ENCODE measurements around the gene NUP210L.
A peak's percentile ranks its signal among the peaks of the same experiment; 100 is the strongest.
"Not testable (repeated sequence)": the region's sequence is repeated elsewhere in the genome, so short reads cannot be mapped to it uniquely, and the experiment has no call there.

The NUP210L gene

DNA sequence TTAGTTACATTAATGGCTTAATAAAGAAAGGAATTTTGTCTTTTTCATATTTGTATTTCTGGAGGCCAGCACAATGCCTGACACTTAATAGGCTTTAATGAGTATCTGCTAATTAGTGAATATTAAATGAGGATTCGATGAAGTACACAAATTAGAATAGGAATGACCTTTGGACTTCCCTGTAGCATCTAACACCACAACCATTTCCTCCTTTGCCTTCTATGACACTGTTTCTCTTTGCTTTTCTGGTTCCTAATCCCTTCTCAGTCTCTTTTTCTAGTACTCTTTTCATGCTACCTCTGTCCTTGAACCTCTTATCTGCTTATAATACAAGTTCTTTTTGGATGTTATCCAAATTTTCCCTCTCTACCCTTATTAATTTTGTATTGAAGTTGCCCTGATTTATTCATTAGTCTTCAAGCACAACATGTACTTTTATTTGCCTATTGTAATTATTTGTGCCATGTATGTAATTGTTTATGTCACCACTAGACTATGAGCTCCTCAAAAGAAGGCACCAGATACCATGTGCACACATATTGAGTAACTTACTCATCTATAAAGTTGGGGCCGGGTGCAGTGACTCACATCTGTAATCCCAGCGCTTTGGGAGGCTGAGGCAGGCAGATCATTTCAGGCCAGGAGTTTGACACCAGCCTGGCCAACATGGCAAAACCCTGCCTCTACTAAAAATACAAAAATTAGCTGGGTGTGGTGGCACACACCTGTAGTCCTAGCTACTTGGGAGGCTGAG, 140.5 kb downstream of the NUP210L start:
- Mint-ChIP-seq H3K9me3 (no peaks in the 10 kb centered on the region), H3K27me3 (no peaks in the 10 kb centered on the region), H3K4me3 (no peak overlapping the region), H3K27ac (no peak overlapping the region), H3K36me3 (ENCODE audit: low read depth) (no peaks in the 10 kb centered on the region), H3K4me1 (peaks cover 3% of the 10 kb centered on the region)
- no peak for DNase-seq
- ATAC-seq: peak; percentile 52

DNA sequence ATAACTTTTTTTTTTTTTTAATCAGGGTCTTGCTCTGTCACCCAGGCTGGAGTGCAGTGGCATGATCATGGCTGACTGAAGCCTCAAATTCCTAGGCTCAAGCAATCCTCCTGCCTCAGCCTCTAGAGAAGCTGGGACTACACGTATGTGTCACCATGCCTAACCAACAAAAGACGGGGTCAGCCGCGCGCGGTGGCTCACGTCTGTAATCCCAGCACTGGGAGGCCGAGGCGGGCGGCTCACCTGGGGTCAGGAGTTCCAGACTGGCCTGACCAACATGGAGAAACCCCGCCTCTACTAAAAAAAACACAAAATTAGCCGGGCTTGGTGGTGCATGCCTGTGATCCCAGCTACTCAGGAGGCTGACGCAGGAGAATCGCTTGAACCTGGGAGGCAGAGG, 142.3 kb downstream of the NUP210L start:
- not testable (repeated sequence) for H3K36me3 Mint-ChIP-seq (ENCODE audit: low read depth); H3K9me3 Mint-ChIP-seq; H3K4me3 Mint-ChIP-seq; ATAC-seq; H3K27ac Mint-ChIP-seq; H3K4me1 Mint-ChIP-seq; H3K27me3 Mint-ChIP-seq; DNase-seq

DNA sequence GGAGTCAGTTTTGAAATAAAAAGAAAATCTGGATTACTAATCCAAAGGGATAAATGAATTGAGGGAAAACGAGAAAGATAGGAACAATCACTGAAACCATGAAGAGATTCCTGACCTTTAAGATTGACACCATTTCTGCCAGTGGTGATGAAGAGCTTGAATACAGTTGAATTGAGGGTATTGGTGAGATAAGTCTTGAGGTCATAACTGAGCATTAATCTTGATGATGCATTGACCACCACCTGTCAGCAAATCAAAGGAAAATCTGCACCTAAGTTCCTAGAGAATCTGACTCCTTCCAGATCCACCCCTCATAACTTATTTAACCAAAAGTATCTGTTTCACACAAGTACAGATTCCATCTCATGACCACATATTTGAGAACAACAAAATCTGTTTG, 142.7 kb downstream of the NUP210L start:
- H3K36me3 Mint-ChIP-seq (ENCODE audit: low read depth): no peaks in the 10 kb centered on the region
- ATAC-seq (no peak), DNase-seq (no peak)
- H3K4me1 Mint-ChIP-seq: peaks cover 3% of the 10 kb centered on the region
- H3K4me3 Mint-ChIP-seq: no peak overlapping the region
- no peaks in the 10 kb centered on the region for H3K9me3 Mint-ChIP-seq
- no peak overlapping the region for H3K27ac Mint-ChIP-seq
- no peaks in the 10 kb centered on the region for H3K27me3 Mint-ChIP-seq

DNA sequence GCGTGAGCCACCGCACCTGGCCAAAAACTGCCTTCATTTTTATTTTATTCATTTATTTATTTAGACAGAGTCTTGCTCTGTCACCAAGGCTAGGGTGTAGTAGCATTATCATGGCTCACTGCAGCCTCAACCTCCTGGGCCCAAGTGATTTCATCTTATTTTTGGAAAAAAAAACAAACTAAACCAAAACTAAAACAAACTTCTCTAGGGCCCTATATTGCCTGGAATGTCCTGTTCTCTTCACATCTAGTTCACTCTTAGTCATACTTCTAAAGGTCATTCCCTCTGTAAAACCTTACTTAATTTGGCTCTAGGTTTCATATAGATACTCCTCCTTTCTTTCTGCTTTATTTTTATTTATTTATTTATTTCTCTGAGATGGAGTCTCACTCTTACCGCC, 148.7 kb downstream of the NUP210L start:
- ATAC-seq (peak; percentile 36), DNase-seq (no peak)
- Mint-ChIP-seq H3K4me1 (no peaks in the 10 kb centered on the region), H3K27me3 (no peaks in the 10 kb centered on the region), H3K27ac (no peak overlapping the region), H3K4me3 (no peak overlapping the region), H3K36me3 (ENCODE audit: low read depth) (no peaks in the 10 kb centered on the region), H3K9me3 (no peaks in the 10 kb centered on the region)

DNA sequence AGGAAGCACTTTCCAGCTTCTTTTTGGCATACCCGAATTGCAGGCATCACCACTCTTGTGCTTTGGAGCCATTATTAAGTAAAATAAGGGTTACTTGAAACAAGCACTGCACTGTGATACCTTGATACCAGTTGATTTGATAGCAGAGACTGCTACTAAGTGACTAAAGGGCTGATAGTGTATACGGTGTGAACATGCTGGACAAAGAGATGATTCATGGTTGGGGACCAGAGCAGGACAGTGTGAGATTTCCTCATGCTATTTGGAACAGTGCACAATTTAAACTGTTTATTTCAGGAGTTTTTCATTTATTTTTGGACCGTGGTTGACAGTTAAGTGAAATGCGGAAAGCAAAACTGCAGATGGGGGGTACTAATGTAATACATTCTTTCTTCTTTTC, 154.5 kb downstream of the NUP210L start:
- H3K36me3 Mint-ChIP-seq (ENCODE audit: low read depth): peaks cover 4% of the 10 kb centered on the region
- H3K4me1 Mint-ChIP-seq: no peaks in the 10 kb centered on the region

DNA sequence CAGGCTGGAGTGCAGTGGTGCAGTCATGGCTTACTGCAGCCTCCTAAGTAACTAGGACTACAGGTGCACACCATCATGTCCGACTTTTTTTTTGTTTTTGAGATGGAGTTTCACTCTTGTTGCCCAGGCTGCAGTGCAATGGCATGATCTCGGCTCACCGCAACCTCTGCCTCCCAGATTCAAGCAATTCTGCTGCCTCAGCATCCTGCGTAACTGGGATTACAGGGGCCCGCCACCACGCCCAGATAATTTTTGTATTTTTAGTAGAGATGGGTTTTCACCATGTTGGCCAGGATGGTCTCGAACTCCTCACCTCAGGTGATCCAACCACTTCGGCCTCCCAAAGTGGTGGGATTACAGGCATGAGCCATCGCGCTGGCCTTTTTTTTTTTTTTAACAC, 158.0 kb downstream of the NUP210L start:
- H3K36me3 Mint-ChIP-seq (ENCODE audit: low read depth): peaks cover 32% of the 10 kb centered on the region
- H3K4me3 Mint-ChIP-seq, H3K9me3 Mint-ChIP-seq, DNase-seq, H3K27ac Mint-ChIP-seq, ATAC-seq, H3K27me3 Mint-ChIP-seq: not testable (repeated sequence)
- H3K4me1 Mint-ChIP-seq: peaks cover 19% of the 10 kb centered on the region

More for the DNA sequence above, 154.5 kb downstream of the NUP210L start:
- H3K4me3 Mint-ChIP-seq: no peak overlapping the region
- H3K27ac Mint-ChIP-seq: no peak overlapping the region
- H3K27me3 Mint-ChIP-seq: no peaks in the 10 kb centered on the region
- DNase-seq: no peak
- no peak for ATAC-seq
- no peaks in the 10 kb centered on the region for H3K9me3 Mint-ChIP-seq

DNA sequence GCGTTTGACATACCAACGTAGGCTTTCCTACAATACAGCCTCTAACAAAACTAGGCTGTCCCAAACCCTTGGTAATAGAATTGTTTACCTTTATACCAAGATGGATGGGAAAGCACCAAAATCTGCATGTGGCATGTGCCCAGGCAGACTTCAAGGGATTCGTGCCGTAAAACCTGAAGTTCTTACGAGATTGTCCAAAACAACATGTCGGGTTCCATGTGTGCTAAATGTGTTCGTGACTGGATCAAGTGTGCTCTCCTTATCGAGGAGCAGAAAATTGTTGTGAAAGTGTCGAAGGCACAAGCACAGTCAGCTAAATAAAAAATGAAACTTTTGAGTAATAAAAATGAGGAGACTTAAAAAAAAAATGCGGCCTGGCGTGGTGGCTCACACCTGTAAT, 159.2 kb downstream of the NUP210L start:
- Mint-ChIP-seq H3K4me3 (no peak overlapping the region), H3K27ac (peak overlapping the region; percentile 20), H3K4me1 (peaks cover 27% of the 10 kb centered on the region), H3K27me3 (no peaks in the 10 kb centered on the region), H3K36me3 (ENCODE audit: low read depth) (peaks cover 45% of the 10 kb centered on the region), H3K9me3 (no peaks in the 10 kb centered on the region)
- DNase-seq: no peak
- no peak for ATAC-seq

DNA sequence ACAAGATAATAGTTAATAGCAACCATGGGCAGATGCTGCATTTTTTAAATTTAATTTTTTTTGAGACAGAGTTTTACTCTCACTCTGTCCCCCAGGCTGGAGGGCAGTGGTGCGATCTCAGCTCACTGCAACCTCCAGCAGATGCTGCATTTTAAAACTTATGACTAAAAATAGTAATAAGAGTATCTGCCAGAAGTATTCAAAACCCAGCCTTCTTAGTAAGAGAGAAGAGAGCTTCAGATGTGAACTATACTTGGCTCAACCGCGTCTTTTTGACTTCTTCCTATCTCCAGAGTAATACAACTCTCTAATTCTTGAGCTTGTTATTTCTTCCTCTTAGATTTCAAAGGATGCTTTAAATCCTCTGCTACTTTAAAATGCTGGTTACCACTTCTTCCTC, 159.7 kb downstream of the NUP210L start:
- Mint-ChIP-seq H3K9me3 (no peaks in the 10 kb centered on the region), H3K4me1 (peaks cover 31% of the 10 kb centered on the region), H3K27ac (peak overlapping the region; percentile 20), H3K27me3 (no peaks in the 10 kb centered on the region), H3K4me3 (no peak overlapping the region), H3K36me3 (ENCODE audit: low read depth) (peaks cover 47% of the 10 kb centered on the region)
- DNase-seq (no peak), ATAC-seq (no peak)

DNA sequence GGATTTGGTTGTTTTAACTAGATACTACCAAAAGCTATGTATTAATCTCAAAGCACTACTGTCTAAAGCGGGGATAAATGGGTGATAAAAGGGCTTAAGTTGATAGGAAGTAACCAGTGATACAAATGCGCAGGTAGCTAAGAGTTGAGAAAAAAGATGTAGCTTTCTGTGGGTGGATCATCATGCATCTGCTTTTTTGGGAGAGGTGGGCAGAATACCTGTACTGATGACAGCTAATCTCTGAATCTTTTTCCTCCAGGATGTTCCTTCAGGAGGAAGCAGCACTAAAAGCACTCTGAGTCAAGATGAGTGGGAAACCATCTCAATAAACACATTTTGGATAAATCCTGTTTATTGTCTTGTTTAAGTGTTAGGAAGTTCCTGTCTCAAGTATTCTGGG, 163.1 kb downstream of the NUP210L start:
- ATAC-seq (no peak), DNase-seq (no peak)
- no peaks in the 10 kb centered on the region for H3K27me3 Mint-ChIP-seq
- no peaks in the 10 kb centered on the region for H3K9me3 Mint-ChIP-seq
- peaks cover 47% of the 10 kb centered on the region for H3K36me3 Mint-ChIP-seq (ENCODE audit: low read depth)
- peaks cover 44% of the 10 kb centered on the region for H3K4me1 Mint-ChIP-seq
- peak overlapping the region; percentile 97 for H3K4me3 Mint-ChIP-seq
- peak overlapping the region; percentile 98 for H3K27ac Mint-ChIP-seq

DNA sequence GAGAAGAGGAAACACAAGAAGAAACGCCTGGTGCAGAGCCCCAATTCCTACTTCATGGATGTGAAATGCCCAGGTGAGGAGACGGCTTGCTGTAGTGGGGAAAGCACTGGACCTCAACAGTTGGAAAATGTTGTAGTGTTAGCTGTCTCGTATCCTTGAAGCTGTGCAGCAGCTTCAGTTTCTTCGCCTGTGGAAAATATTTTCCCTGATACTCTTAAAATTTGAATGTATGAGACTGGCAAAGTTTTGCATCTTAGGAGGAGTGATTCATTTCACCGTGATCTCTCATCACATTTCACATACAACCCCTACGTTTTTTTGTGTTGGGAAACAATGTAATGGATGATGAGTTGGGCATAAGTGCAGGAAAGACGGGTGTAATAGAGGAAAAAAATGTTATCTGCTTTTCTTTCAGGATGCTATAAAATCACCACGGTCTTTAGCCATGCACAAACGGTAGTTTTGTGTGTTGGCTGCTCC, 163.7 kb downstream of the NUP210L start:
- no peaks in the 10 kb centered on the region for H3K9me3 Mint-ChIP-seq
- no peaks in the 10 kb centered on the region for H3K27me3 Mint-ChIP-seq
- DNase-seq (no peak), ATAC-seq (no peak)
- H3K4me3 Mint-ChIP-seq: peak overlapping the region; percentile 97
- H3K36me3 Mint-ChIP-seq (ENCODE audit: low read depth): peaks cover 47% of the 10 kb centered on the region
- peak overlapping the region; percentile 98 for H3K27ac Mint-ChIP-seq
- peaks cover 49% of the 10 kb centered on the region for H3K4me1 Mint-ChIP-seq

DNA sequence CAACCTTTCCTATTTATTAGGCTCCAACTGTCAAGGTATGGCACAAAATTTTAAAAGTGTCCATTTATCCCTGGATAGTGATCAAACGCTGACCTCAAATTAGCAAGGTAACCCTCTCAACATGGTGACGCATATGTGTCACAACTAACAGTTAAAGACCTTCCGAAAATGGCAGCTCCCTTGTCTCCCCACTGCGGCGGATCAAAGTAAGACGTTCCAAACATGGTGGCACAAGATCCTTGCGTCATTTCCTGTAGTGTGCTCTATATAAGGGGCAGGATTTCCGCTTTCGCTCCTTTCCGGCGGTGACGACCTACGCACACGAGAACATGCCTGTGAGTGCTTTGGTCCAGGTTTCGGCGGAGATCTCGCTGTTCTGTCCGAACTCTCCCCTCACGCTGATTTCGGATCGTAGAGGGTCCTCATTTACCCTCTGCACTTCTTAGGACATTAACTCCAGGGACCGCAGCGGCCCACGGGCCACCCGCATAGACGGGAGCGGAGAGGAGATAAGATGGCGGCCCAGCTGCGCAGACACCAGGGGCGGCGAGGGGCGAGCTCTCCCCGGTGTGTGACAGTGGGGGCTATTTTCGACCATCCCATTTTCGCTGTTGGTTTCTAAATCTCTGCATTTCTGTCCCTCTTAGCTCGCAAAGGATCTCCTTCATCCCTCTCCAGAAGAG, 164.3 kb downstream of the NUP210L start, which contains the start of gene RPS27:
TSS of gene RPS27 (plus strand) at position 295 of the 683 bp plus-strand sequence. CDS start at position 330, 35 bp downstream.
- Mint-ChIP-seq H3K27me3 (no peaks in the 10 kb centered on the region), H3K4me1 (peaks cover 53% of the 10 kb centered on the region), H3K36me3 (ENCODE audit: low read depth) (peaks cover 45% of the 10 kb centered on the region), H3K9me3 (no peaks in the 10 kb centered on the region), H3K27ac (peak within 1 kb of the TSS; percentile 98), H3K4me3 (peak within 1 kb of the TSS; percentile 97)
- DNase-seq (peak; percentile 80), ATAC-seq (peak; percentile 80)

DNA sequence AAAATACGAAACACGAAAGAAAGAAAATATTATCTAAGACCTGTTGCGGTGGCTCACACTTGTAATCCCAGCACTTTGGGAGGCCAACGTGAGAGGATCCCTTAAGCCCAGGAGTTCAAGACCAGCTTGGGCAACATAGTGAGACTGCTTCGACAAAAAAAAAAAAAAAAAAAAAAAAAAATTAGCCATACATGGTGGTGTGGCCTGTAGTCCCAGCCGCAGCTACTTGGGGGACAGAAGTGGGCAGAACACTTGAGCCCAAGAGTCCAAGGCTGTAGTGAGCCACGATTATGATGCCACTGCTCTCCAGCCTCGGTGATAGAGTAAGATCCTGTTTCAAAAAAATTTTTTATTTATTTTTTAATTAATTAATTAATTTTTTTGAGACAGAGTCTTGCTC, 167.3 kb downstream of the NUP210L start:
- no peaks in the 10 kb centered on the region for H3K27me3 Mint-ChIP-seq
- DNase-seq: no peak
- H3K4me1 Mint-ChIP-seq: peaks cover 56% of the 10 kb centered on the region
- H3K36me3 Mint-ChIP-seq (ENCODE audit: low read depth): peaks cover 26% of the 10 kb centered on the region
- no peaks in the 10 kb centered on the region for H3K9me3 Mint-ChIP-seq
- no peak for ATAC-seq
- peak overlapping the region; percentile 90 for H3K27ac Mint-ChIP-seq
- H3K4me3 Mint-ChIP-seq: no peak overlapping the region

DNA sequence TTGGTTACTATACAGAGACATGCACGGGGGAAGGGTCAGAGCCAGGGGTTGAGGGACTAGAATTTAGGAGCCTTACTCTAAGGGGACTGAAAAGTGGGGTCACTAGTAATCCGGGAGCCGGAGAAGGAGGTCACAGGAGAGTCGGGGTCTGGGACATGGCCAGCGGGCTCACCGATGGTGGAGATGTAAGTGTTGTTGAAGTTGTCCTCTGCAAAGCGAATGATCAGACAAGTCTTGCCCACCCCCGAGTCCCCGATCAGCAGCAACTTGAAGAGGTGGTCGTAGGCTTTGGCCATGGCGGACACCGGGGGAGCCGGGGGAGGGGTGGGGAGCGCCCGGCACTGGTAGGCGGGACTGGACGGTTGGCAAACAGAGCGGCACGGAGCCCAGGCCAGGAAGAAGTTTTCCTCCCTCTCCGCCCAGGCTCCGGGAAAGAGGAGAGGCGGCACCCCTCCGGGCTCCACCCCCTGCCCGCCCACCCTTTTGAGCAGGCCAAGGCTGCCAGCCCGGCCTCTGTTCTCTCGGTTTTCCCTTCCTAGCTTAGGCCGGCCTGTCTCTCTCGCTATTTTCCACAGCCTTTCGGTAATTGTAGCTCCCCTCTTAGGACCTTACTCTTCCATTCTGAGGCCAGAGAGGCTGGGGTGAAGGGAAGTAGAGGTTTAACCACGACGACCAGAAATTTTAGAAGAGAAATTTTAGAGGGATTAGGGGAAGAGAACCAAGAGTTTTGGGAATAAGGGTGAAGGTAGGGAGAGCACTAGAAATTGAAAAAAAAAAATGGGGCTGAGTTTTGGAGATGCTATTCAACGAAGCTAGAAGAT, 168.7 kb downstream of the NUP210L start, which contains the start of gene RAB13:
TSS of gene RAB13 (minus strand) at position 399 of the 821 bp plus-strand sequence. CDS start at position 296, 103 bp downstream.
- DNase-seq (no peak), ATAC-seq (peak; percentile 38)
- peaks cover 41% of the 10 kb centered on the region for H3K4me1 Mint-ChIP-seq
- H3K9me3 Mint-ChIP-seq: no peaks in the 10 kb centered on the region
- H3K36me3 Mint-ChIP-seq (ENCODE audit: low read depth): peaks cover 11% of the 10 kb centered on the region
- H3K27me3 Mint-ChIP-seq: no peaks in the 10 kb centered on the region
- peak within 1 kb of the TSS; percentile 88 for H3K4me3 Mint-ChIP-seq
- peak within 1 kb of the TSS; percentile 92 for H3K27ac Mint-ChIP-seq

DNA sequence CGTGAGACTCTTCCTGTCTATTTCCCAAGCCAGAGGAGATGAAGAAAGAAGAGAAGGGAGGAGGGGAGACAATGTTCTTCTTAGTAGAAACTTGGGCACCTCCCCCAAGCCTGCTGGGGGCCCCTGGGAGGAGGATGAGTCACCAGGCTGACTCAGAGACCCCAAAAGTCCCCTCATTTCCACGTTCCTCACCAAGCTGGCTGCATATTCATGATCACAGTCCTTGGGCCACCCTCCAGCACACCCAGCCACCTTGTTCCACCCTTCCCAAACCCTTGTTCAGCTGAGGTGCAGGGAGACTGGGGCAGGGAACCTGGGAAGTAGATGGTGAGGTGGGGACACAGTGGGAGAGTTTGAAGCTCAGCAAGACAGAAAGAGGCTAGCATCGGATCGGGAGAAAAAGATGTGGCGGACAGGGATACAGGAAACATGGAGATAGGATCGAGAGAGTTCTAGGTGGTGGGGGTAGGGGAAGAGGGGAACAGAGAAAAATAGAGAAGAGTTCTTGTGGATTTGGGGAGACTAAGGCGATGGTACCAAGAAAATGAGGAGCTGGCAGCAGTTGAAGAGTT, 169.4 kb downstream of the NUP210L start:
- no peaks in the 10 kb centered on the region for H3K27me3 Mint-ChIP-seq
- peaks cover 4% of the 10 kb centered on the region for H3K36me3 Mint-ChIP-seq (ENCODE audit: low read depth)
- peak overlapping the region; percentile 92 for H3K27ac Mint-ChIP-seq
- H3K4me3 Mint-ChIP-seq: peak overlapping the region; percentile 88
- H3K9me3 Mint-ChIP-seq: no peaks in the 10 kb centered on the region
- peaks cover 38% of the 10 kb centered on the region for H3K4me1 Mint-ChIP-seq
- ATAC-seq: peak; percentile 78
- peak; percentile 68 for DNase-seq
